NT2/D1 (cell line): ENCODE data around the gene RAF1.
"Not testable (repeated sequence)": the region's sequence is repeated elsewhere in the genome, so short reads cannot be mapped to it uniquely, and the experiment has no call there.

Experiments used
- DNase-seq: peaks from one replicate; pipeline ENCODE4 v3.0.0-alpha.2; 2011; ENCODE audit warnings: low read depth, low spot score
- H3K27me3 ChIP-seq: 2 replicates; pipeline ENCODE4 v1.6.0; 2011; ENCODE audit warnings: mild to moderate bottlenecking; ENCODE audit not compliant: insufficient read length, insufficient read depth
- H3K36me3 ChIP-seq: 2 replicates; pipeline ENCODE4 v1.6.1; 2011; ENCODE audit warnings: mild to moderate bottlenecking, low read length, mixed read lengths; ENCODE audit not compliant: insufficient read depth, insufficient read length
- H3K4me1 ChIP-seq: 2 replicates; pipeline ENCODE4 v1.5.1; 2011; ENCODE audit not compliant: insufficient read depth, insufficient read length
- H3K4me3 ChIP-seq: 2 replicates; pipeline ENCODE4 v1.5.1; 2011; ENCODE audit warnings: low read depth; ENCODE audit not compliant: insufficient read length
- H3K9ac ChIP-seq: 2 replicates; pipeline ENCODE4 v1.6.0; 2011; ENCODE audit warnings: low read depth; ENCODE audit not compliant: insufficient read length
- H3K9me3 ChIP-seq: 2 replicates; pipeline ENCODE4 v1.5.1; 2011; ENCODE audit warnings: mild to moderate bottlenecking, low read length; ENCODE audit not compliant: insufficient read depth
- SUZ12 ChIP-seq: IDR thresholded peaks from 2 replicates; pipeline ENCODE4 v1.6.1; 2011; ENCODE audit not compliant: insufficient read length, insufficient read depth; ENCODE audit errors: extremely low read depth
- YY1 ChIP-seq: IDR thresholded peaks from 2 replicates; pipeline ENCODE4 v1.6.1; 2011; ENCODE audit not compliant: insufficient read length, insufficient read depth
- ZNF274 ChIP-seq: IDR thresholded peaks from 2 replicates; pipeline ENCODE4 v1.6.1; 2011; ENCODE audit warnings: mild to moderate bottlenecking, low read depth, low read length

The RAF1 gene

DNA sequence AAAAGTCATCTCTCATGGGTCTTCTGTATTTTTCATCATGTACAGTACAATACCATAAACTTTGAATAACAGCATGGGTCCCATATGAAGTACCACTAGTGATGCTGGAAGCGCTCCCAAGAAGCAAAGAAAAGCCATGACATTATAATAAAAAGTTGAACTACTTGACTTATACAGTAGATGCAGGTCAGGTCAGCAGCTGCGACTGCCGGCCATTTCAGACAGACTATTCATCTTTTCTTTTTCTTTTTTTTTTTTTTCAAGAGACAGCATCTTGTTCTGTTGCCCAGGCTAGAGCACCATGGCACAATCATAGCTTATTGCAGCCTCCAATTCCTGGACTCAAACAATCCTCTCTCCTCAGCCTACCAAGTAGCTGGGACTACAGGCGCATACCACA is 10.2 kb downstream of the RAF1 start:
- no peak overlapping the region for H3K4me3 ChIP-seq
- H3K27me3 ChIP-seq, result no peaks in the 10 kb centered on the region
- no peak for TF ChIP-seq SUZ12
- no peak for TF ChIP-seq YY1
- TF ChIP-seq ZNF274, result no peak
- H3K4me1 ChIP-seq, result no peaks in the 10 kb centered on the region
- no peak overlapping the region for H3K9ac ChIP-seq
- no peaks in the 10 kb centered on the region for H3K9me3 ChIP-seq
- no peak for DNase-seq
- no peaks in the 10 kb centered on the region for H3K36me3 ChIP-seq

DNA sequence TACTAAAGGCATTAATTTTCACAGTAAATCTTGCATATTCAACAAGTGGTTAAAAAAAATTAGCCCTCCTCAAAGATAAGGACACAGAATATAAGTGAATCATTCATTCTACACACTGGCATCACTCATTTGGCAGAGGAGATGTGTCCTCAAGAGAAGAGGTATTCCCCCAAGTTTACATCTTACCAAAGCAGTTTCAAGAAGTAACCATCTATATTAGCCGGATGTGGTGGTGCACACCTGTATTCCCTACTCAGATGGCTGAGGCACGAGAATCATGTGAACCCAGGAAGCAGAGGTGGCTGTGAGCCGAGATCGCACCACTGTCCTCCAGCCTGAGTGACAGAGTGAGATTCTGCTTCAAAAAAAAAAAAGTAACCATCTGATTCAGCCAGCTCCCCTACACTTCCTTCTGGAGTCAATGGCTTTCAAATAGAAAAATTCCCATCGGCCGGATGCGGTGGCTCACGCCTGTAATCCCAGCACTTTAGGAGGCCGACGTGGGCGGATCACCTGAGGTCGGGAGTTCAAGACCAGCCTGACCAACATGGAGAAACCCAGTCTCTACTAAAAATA is 15.4 kb downstream of the RAF1 start:
- Histone ChIP-seq H3K36me3 (no peaks in the 10 kb centered on the region), H3K27me3 (no peaks in the 10 kb centered on the region), H3K4me3 (no peak overlapping the region), H3K9ac (no peak overlapping the region), H3K9me3 (no peaks in the 10 kb centered on the region), H3K4me1 (no peaks in the 10 kb centered on the region)
- DNase-seq, result no peak
- TF ChIP-seq ZNF274 (no peak), SUZ12 (no peak), YY1 (no peak)

- H3K9ac ChIP-seq, result no peak overlapping the region
- no peaks in the 10 kb centered on the region for H3K9me3 ChIP-seq
- no peaks in the 10 kb centered on the region for H3K27me3 ChIP-seq
- DNase-seq, result no peak
- H3K36me3 ChIP-seq, result peaks cover 3% of the 10 kb centered on the region
- no peaks in the 10 kb centered on the region for H3K4me1 ChIP-seq
- no peak overlapping the region for H3K4me3 ChIP-seq
- TF ChIP-seq ZNF274 (no peak), YY1 (no peak), SUZ12 (no peak)
These were observed 19.5 kb downstream of the RAF1 start for GRCh38 chr3:12644331-12644937.

DNA sequence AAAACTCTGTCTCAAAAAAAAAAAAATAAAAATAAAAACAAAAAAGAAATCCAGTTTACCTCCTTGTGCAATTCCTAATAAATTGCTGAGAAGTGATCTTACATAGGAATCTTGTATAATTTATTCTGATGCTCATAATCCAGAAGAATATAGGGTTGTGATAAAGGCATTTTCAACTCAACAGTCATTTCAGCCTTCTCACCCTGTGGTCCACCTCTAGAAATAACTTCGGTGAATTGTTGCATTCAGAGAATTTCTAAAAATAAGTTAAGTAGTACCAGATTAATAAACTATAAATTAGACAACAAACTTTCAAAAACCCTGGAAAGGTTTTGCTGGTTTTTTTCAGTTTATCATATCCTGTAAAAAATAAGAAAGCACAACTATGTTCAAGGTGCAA is 20.2 kb downstream of the RAF1 start:
- Histone ChIP-seq H3K36me3 (peaks cover 3% of the 10 kb centered on the region), H3K9me3 (no peaks in the 10 kb centered on the region), H3K4me1 (no peaks in the 10 kb centered on the region), H3K27me3 (no peaks in the 10 kb centered on the region), H3K4me3 (no peak overlapping the region), H3K9ac (no peak overlapping the region)
- no peak for TF ChIP-seq SUZ12
- no peak for TF ChIP-seq YY1
- no peak for TF ChIP-seq ZNF274
- DNase-seq, result no peak

- no peaks in the 10 kb centered on the region for H3K9me3 ChIP-seq
- no peaks in the 10 kb centered on the region for H3K4me1 ChIP-seq
- H3K36me3 ChIP-seq, result peaks cover 3% of the 10 kb centered on the region
- TF ChIP-seq SUZ12, result no peak
- no peak for TF ChIP-seq ZNF274
- no peak for TF ChIP-seq YY1
- no peak for DNase-seq
- no peaks in the 10 kb centered on the region for H3K27me3 ChIP-seq
- no peak overlapping the region for H3K9ac ChIP-seq
- H3K4me3 ChIP-seq, result no peak overlapping the region
These were observed 20.9 kb downstream of the RAF1 start for GRCh38 chr3:12643010-12643380.

- H3K9ac ChIP-seq, H3K9me3 ChIP-seq, DNase-seq, H3K4me1 ChIP-seq, H3K4me3 ChIP-seq, H3K27me3 ChIP-seq, H3K36me3 ChIP-seq: not testable (repeated sequence)
These were observed 23.1 kb downstream of the RAF1 start for GRCh38 chr3:12640853-12641252.

DNA sequence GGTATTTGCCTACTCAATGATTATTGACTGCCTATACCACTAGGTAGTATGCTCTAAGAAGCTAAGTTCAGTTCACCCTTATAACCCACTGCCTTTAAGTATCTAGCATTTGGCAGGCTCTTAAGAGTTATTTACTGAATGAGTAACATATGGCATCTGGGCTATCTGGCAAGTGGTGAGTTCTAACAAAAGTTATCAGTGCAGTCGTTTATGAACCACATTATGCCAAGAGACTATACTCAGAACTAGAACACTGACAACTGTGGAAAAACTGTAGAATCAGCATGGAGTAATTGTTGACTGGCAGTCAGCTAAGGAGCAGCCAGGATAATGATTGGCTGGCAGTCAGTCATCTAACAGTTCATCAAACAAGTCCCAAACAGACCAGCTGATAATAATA is 25.8 kb downstream of the RAF1 start:
- Histone ChIP-seq H3K27me3 (no peaks in the 10 kb centered on the region), H3K36me3 (peaks cover 3% of the 10 kb centered on the region), H3K9me3 (no peaks in the 10 kb centered on the region), H3K4me1 (peaks cover 5% of the 10 kb centered on the region), H3K4me3 (no peak overlapping the region), H3K9ac (no peak overlapping the region)
- DNase-seq, result no peak
- no peak for TF ChIP-seq YY1
- TF ChIP-seq ZNF274, result no peak
- no peak for TF ChIP-seq SUZ12
